ENCODE results near the gene DYNC1H1.

DNA sequence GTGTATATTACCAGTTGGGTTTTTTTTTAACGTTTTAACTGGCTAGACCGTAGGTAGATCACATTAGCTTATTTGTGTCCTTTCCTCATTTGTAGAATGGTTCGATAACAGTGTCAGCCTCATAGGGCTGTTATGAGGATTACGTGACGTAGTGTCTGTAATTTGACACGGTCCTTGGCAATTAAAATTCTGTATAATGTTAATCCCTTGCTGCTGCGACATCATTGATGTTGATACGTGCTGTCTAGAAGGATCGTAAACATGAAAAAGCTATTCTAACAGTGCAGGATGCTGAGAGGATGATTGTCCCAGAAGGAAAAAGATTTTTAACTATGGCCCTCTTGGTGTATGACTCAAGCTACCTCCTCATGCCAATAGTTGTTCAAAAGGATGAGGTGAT is 71.5 kb downstream of the DYNC1H1 start:
- TF ChIP-seq ZBTB21 (tag by site-specific recombination; IDR thresholded peaks at IDR 0.05): no peak
- TF ChIP-seq CTCF (tag by site-specific recombination; IDR thresholded peaks at IDR 0.05): no peak
- TF ChIP-seq ZSCAN30 (tag by site-specific recombination; IDR thresholded peaks at IDR 0.05): no peak
- TF ChIP-seq ZNF335 (tag by site-specific recombination; conservative IDR thresholded peaks at IDR 0.05): no peak
